NCI-H1694 (cell line): ENCODE results near the gene SENP6.
"Not testable (repeated sequence)": the region's sequence is repeated elsewhere in the genome, so short reads cannot be mapped to it uniquely, and the experiment has no call there.

ENCODE experiments used
- DNase-seq: peaks from one replicate; lab custom pipeline; 2025; lab: John Stamatoyannopoulos, UW

The SENP6 gene

GRCh38 chr6:75656479-75656878, 54.8 kb downstream of the SENP6 start:
- no peak for DNase-seq

GRCh38 chr6:75657327-75657726, 55.6 kb downstream of the SENP6 start:
- DNase-seq: no peak

- no peak for DNase-seq
These were observed 64.9 kb downstream of the SENP6 start for GRCh38 chr6:75666592-75666991.

GRCh38 chr6:75673884-75674283, 72.2 kb downstream of the SENP6 start:
- DNase-seq: no peak

- DNase-seq: no peak
These were observed 74.7 kb downstream of the SENP6 start for GRCh38 chr6:75676377-75676776.

- DNase-seq: not testable (repeated sequence)
These were observed 80.9 kb downstream of the SENP6 start for GRCh38 chr6:75682548-75682947.

GRCh38 chr6:75683005-75683404, 81.3 kb downstream of the SENP6 start:
- DNase-seq: not testable (repeated sequence)

- DNase-seq: not testable (repeated sequence)
These were observed 85.9 kb downstream of the SENP6 start for GRCh38 chr6:75687535-75687934.

- DNase-seq: not testable (repeated sequence)
These were observed 86.3 kb downstream of the SENP6 start for GRCh38 chr6:75687937-75688336.

- no peak for DNase-seq
These were observed 87.9 kb downstream of the SENP6 start for GRCh38 chr6:75689576-75689975.

GRCh38 chr6:75691012-75691411, 89.3 kb downstream of the SENP6 start:
- no peak for DNase-seq

GRCh38 chr6:75693534-75693933, 91.9 kb downstream of the SENP6 start:
- no peak for DNase-seq

GRCh38 chr6:75694406-75694805, 92.7 kb downstream of the SENP6 start:
- no peak for DNase-seq

GRCh38 chr6:75708334-75708733, 106.7 kb downstream of the SENP6 start:
- not testable (repeated sequence) for DNase-seq

- no peak for DNase-seq
These were observed 109.5 kb downstream of the SENP6 start for GRCh38 chr6:75711173-75711572.

GRCh38 chr6:75719133-75719532, 117.5 kb downstream of the SENP6 start:
- no peak for DNase-seq

- no peak for DNase-seq
These were observed 121.7 kb downstream of the SENP6 start for GRCh38 chr6:75723382-75723781.

- DNase-seq: no peak
These were observed 125.5 kb downstream of the SENP6 start for GRCh38 chr6:75727206-75727605.

- DNase-seq: not testable (repeated sequence)
These were observed 129.3 kb downstream of the SENP6 start for GRCh38 chr6:75731029-75731428.

- DNase-seq: no peak
These were observed 134.0 kb downstream of the SENP6 start for GRCh38 chr6:75735491-75736186.

GRCh38 chr6:75743971-75744370, 142.3 kb downstream of the SENP6 start:
- DNase-seq: no peak

GRCh38 chr6:75745404-75745803, 143.7 kb downstream of the SENP6 start:
- no peak for DNase-seq

- no peak for DNase-seq
These were observed 144.5 kb downstream of the SENP6 start for GRCh38 chr6:75746221-75746620.
